Epithelial cell of esophagus (primary cell): ENCODE data around the gene ZDHHC23.

Source experiments
- DNase-seq: peaks from one replicate; pipeline ENCODE4 v3.0.0; 2010; ENCODE audit warnings: low read depth
- H3K4me3 ChIP-seq: 2 replicates; pipeline ENCODE4 v1.5.1; 2011; ENCODE audit warnings: mild to moderate bottlenecking, low read length, control low read depth
- CTCF ChIP-seq: IDR thresholded peaks from 2 replicates; pipeline ENCODE4 v1.5.1; 2011; ENCODE audit warnings: low read depth, mild to moderate bottlenecking, low read length, control low read depth, inconsistent platforms; ENCODE audit not compliant: insufficient read depth; ENCODE audit errors: missing control alignments

ZDHHC23 gene

GRCh38 chr3:113914646-113915045 is 33.2 kb upstream of the ZDHHC23 start:
- TF ChIP-seq CTCF, result no peak
- no peak overlapping the region for H3K4me3 ChIP-seq
- DNase-seq, result peak; percentile 28

- TF ChIP-seq CTCF, result no peak
- DNase-seq, result no peak
- H3K4me3 ChIP-seq, result no peak overlapping the region
These were observed 20.3 kb upstream of the ZDHHC23 start for GRCh38 chr3:113927556-113927955.

DNA sequence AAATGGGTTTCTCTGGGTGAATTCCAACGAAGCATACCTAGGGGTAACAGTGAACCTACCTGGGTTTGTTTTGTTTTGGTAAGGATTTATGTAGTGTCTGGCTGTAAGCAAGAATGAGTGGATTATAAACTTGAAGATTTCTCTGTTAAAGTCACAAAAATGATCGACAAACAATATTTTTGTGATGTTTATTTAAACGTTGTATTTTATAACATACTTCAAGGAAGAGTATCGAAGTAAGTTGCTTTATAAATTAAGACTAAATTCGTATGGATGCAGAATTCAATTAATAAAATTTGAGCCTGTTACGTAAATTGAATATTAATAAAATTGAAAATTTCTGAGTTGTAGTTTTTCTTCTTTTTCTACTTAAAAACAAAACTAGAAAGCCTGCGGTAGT is 982 bp upstream of the ZDHHC23 start:
- TF ChIP-seq CTCF, result no peak
- no peak for DNase-seq
- peak overlapping the region; percentile 53 for H3K4me3 ChIP-seq

- DNase-seq, result peak; percentile 15
- H3K4me3 ChIP-seq, result peak overlapping the region; percentile 63
These were observed 453 bp downstream of the ZDHHC23 start for GRCh38 chr3:113948015-113948917.

GRCh38 chr3:113952921-113953320 is 5.1 kb downstream of the ZDHHC23 start:
- H3K4me3 ChIP-seq, result no peak overlapping the region
- no peak for DNase-seq
- TF ChIP-seq CTCF, result no peak

More at GRCh38 chr3:113948015-113948917, 453 bp downstream of the ZDHHC23 start:
- TF ChIP-seq CTCF, result no peak

DNA sequence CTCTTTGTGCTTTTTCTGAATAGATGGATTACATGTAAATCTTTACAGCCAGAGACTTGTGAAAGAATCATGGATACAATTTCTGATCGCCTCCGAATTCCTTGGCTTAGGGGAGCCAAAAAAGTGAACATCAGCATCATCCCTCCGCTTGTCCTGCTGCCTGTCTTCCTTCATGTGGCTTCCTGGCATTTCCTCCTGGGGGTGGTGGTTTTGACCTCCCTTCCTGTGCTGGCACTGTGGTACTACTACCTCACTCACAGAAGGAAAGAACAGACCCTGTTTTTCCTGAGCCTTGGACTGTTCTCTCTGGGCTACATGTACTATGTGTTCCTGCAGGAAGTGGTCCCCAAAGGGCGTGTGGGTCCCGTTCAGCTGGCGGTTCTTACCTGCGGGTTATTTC is 5.9 kb downstream of the ZDHHC23 start:
- no peak for TF ChIP-seq CTCF
- no peak overlapping the region for H3K4me3 ChIP-seq
- no peak for DNase-seq
